Right ventricle myocardium inferior (tissue), 1 donor: ENCODE measurements around the gene RMI1. TPM values are rescaled to one million over a fixed set of nuclear protein-coding genes. Genes with fewer than 3 reads are reported as not detected.
"Not testable (repeated sequence)": the region's sequence is repeated elsewhere in the genome, so short reads cannot be mapped to it uniquely, and the experiment has no call there.

ENCODE experiments used
- ATAC-seq: fragments of 200-7000 bp; cut with Tn5 transposase; one replicate; pipeline ENCODE4 v1.9.1; 2020; ENCODE audit warnings: mild to moderate bottlenecking, moderate library complexity
- DNase-seq: peaks from one replicate; pipeline ENCODE4 v3.0.0; 2021; ENCODE audit errors: missing footprints
- intact Hi-C: fragments of 100-400 bp; cut with DNase I; formaldehyde crosslinking; loops from one replicate; pipeline ENCODE4 v1.11.0; 2022
- long read RNA-seq: library from polyadenylated mRNA; unstranded; transcript quantifications from one replicate; pipeline ENCODE4 v2.0.0, GENCODE V29; 2021
- total RNA-seq: library from RNA; stranded (reverse); fragmentation: NEBNext Ultra II Directional; extraction: Animal tissue kit (Norgen Biotek cat#: 25700); gene quantifications from one replicate; pipeline ENCODE4 v1.2.1, GENCODE V29; 2021
- donor health status: DM: no; HTN: yes; CAD: no; lungs with severe emphysema.

The RMI1 gene
- total RNA-seq: 7.3 TPM
- long read RNA-seq, partial matches to known transcripts: 0 of 3 reads
- long read RNA-seq, other reads (novel, unspliced or antisense): 0 of 3 reads

DNA sequence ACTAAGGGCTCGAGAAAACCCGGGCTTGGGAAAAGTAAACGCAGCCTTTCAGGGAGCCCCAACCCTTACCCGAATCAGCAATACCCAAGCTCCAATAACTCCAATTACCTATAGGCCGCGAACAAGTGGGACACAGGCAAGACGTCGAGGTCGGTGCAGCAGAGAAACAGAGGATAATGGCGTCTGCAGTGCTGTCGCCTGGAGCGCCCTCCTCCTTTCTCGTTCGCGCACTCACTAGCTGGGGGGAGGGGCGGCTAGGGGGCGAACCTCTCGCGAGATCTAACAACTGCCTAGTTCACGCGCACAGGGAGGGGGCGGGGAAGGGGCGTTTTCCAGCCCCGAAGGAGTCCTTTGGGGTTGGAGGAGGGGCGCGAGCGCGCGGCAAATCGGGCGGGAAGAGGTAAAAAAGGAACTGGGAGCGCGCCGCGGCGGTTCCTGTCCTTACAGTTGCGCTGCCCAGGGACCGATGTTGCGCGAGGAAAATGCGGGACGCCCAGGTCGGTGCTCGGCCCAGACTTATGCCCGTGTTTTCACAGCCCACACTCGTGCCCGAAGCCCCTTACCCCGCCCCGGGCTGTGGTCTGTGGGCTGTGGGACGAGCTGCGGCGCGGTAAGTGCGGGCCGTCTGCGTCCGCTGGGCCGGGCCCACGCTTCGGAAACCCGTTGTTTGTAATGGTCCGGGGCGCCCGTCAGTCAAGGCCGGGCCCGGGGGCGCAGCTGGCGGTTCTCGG is at the start of gene RMI1:
Gene RMI1 (plus strand): TSS at position 411 of the 731 bp plus-strand sequence. CDS start 20,182 bp downstream, outside the sequence.
- ATAC-seq (peak; percentile 95), DNase-seq (peak; percentile 99)
- intact Hi-C loops: loop anchor here (2.0 kb wide), 2 partner anchors 82 to 190 kb away; no protein-coding TSS in a partner anchor

DNA sequence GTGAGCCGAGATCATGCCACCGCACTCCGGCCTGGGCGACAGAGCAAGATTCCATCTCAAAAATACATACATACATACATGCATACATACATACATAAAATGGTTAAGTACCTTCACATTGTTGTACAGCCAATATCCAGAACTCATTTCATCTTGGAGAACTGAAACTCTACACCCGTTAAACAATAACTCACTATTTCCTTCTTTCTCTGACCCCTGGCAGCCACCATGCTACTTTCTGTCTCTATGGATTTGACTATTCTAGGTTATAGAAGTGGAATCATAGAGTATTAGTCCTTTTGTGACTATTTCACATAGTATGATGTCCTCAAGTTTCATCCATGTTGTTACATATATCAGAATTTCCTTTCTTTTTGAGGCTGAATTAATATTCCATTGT is 49.7 kb upstream of the RMI1 start:
- ATAC-seq (no peak), DNase-seq (no peak)
- intact Hi-C loops: no loop called here

GRCh38 chr9:83932011-83932410 is 48.6 kb upstream of the RMI1 start:
- no peak for ATAC-seq
- intact Hi-C loops: no loop called here
- no peak for DNase-seq

GRCh38 chr9:83932851-83933250 is 47.8 kb upstream of the RMI1 start:
- no peak for DNase-seq
- intact Hi-C loops: no loop called here
- no peak for ATAC-seq

GRCh38 chr9:83933790-83934189 is 46.8 kb upstream of the RMI1 start:
- intact Hi-C loops: no loop called here
- DNase-seq (no peak), ATAC-seq (no peak)

DNA sequence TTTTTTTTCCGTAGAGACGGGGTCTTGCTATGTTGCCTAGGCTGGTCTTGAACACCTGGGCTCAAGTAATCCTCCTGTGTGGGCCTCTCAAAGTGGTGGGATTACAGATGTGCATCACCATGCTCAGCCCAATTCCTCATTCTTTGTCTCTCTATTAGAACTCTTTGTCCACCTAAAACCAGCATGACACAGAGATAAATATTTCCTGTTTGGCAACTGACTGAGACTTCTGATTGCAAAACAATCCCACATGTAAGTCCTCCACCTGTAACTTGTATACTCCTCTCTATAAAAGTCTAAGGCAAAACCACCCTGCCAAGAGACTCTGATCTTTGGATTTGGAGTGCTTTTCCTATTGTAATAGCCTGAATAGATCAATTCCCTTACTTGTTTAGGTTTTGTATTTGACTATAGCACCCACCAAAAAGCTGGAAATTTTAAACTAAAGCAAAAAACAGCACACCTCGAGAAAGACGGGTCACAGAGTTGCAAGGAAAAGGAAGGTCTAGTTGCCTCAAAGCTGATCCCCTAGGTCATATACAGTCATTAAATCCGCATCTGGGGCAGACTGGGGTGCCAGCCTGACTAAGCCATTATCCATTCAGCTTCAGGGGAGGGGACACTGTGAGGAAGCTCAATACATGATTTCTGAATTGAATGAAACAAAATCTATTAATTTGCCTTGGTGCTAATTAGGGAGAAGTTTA is 45.9 kb upstream of the RMI1 start:
- intact Hi-C loops: loop anchor here (5.0 kb wide), 1 partner anchor 238 kb away; no protein-coding TSS in a partner anchor
- no peak for ATAC-seq

DNA sequence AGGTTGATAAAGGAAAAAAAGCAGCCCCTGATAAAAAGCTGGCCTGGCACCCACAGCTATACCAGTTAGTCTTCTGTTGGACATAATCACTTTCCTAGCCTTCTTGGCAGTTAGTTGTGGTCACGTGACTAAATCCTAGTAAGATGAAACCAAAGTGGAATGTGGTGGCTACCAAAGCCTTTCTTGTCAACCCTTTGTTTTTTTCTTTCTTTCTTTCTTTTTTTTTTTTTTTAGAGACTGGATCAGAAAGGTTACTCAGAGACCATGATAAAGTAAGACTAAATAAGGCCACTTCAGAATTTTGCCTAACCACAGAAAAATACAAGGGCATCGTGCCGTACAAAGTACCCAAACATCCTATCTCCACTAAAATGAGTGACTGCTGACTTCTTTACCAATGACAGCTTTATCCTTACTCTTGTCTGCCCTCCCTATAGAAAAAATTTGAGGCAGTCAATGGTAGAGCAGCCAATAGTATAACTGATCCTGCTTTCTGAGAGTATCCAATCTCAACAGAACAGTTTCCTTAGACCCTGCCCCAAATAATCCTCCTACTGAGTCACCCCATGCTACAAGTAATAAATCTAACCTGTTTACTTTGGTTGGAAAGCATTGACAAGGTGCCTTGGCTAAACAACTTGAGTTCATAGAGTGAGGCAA is 45.2 kb upstream of the RMI1 start:
- intact Hi-C loops: loop anchor here (5.0 kb wide), 1 partner anchor 237 kb away; no protein-coding TSS in a partner anchor
- DNase-seq (no peak), ATAC-seq (no peak)

More for the DNA sequence above, 45.9 kb upstream of the RMI1 start:
- DNase-seq: no peak

DNA sequence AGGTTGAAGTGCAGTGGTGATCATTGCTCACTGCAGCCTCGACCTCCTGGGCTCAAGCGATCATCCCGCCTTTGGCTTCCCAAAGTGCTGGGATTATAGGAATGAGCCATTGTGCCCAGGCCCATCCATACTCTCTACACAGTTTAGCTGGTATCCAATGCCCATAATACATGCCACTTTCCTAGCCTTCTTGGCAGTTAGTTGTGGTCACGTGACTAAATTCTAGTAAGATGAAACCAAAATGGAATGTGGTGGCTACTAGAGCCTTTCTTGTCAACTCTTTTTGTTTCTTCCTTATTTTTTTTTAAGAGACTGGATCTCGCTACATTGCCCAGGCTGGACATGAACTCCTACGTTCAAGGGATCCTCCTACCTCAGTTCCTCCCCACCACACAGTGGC is 44.1 kb upstream of the RMI1 start:
- no peak for ATAC-seq
- DNase-seq: no peak
- intact Hi-C loops: loop anchor here (2.0 to 5.0 kb wide), 2 partner anchors 236 to 378 kb away; no protein-coding TSS in a partner anchor

DNA sequence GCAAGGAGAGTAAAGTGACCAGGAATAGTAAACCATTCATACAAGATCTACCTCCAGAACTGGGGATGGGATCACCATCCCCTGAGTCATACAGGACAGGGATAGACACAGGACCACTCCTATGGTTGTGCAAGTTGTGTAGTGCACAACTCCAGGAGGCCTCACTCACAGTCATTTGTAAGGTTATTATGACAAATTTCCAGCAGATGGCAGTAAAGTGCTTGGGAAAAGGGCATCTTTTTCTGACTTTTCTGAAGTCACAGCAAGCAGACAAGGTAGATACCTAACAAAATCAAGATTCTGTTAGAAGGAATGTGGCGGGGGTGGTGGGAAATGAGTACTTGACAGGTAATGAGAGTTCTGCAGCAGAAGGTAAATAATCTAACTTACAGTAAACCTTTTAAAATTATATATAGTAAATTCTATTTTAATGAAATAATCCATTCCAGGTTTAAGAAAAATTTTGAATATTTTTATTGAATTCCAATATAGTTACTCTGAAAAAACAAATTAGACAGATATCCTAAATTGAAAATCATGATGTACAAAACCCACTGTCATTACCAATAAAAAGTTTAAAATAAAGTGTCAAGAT is 42.6 kb upstream of the RMI1 start:
- intact Hi-C loops: loop anchor here (1.0 to 5.0 kb wide), 3 partner anchors 234 to 377 kb away; no protein-coding TSS in a partner anchor
- no peak for DNase-seq
- ATAC-seq: no peak

DNA sequence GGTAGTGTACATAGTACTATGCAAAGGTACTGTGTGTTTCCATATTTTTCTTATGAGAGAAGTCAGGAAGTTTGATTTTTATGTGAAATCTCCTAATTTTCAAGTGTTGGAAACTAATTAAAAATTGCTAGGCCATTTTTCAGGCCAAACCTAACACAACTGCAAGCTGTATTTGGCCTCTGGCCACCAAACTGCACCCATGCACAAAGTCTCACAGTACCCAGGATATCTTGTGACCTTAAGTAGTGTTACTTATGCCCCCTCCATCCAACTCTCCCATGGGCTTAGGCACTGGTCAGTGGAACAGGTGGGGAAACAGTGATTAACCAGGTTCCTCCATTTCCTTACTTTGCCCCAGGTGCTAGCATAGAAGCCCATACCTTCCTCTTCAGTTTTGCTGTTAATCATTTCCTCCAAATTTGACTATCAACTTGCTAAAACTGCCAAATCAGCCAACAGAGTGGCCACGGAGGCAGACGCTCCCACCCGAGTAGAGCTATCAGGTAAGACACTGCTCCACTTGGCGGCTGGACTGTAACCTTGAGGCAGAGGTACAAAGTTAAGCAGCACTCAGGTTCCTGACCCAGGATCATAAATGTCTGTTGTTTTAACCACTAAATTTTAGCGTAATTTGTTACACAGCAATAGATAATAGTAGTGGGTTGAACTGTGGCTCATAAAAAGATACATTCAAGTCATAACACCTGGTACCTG is 39.9 kb upstream of the RMI1 start:
- intact Hi-C loops: no loop called here
- ATAC-seq (no peak), DNase-seq (no peak)

GRCh38 chr9:83948096-83948495 is 32.5 kb upstream of the RMI1 start:
- intact Hi-C loops, DNase-seq, ATAC-seq: not testable (repeated sequence)

GRCh38 chr9:83956086-83956435 is 24.5 kb upstream of the RMI1 start:
- ATAC-seq (peak; percentile 54), DNase-seq (peak; percentile 84)
- intact Hi-C loops: loop anchor here (2.0 kb wide), 1 partner anchor 23 kb away; no protein-coding TSS in a partner anchor

DNA sequence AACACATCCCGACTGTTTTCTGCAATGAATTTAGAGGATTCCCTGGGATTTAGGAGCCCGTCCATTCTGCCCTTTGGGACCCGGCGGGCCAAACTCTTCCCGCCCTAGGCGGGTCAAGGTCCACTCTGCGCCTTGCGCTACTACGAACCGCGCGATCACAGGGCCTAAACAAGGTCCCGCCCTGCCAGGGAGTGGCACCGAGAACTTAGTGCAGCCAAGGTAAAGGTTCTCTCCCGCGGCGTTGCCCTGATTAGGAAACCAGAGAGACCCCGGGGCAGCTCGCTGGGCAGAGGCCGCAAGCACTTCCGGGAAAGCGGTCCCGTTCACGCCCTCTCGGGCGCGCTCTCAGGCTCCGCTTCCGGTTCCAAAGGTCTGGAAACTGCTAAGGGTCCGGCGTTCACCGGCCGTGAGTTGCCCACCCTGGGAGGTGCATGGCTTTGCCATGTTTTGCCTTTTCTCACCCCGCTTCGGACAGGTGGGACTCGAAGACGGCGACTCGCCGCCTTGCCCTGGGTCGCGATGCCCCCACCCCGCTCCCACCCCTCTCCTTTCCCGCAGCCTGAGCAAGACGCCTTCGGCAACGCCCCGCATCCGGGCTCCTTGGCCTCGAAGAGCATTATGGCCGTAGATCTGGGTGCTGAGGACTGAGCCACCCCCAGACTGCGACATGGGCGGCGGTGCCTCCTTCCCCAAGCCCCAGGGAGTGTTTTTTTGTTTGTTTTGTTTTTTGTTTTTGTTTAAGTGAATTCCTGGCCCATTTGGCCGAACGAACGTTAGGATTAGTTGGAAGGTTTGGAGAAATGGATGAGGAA is 24.0 kb upstream of the RMI1 start:
- ATAC-seq (peak; percentile 93), DNase-seq (peak; percentile 89)
- intact Hi-C loops: loop anchor here (2.0 kb wide), 1 partner anchor 22 kb away; no protein-coding TSS in a partner anchor

- DNase-seq (no peak), ATAC-seq (no peak)
- intact Hi-C loops: loop anchor here (2.0 kb wide), 1 partner anchor 22 kb away; no protein-coding TSS in a partner anchor
These were observed 23.4 kb upstream of the RMI1 start for GRCh38 chr9:83957248-83957513.

GRCh38 chr9:83959061-83959460 is 21.5 kb upstream of the RMI1 start:
- no peak for DNase-seq
- no peak for ATAC-seq
- intact Hi-C loops: no loop called here

- no peak for ATAC-seq
- no peak for DNase-seq
- intact Hi-C loops: no loop called here
These were observed 19.6 kb upstream of the RMI1 start for GRCh38 chr9:83960991-83961390.

DNA sequence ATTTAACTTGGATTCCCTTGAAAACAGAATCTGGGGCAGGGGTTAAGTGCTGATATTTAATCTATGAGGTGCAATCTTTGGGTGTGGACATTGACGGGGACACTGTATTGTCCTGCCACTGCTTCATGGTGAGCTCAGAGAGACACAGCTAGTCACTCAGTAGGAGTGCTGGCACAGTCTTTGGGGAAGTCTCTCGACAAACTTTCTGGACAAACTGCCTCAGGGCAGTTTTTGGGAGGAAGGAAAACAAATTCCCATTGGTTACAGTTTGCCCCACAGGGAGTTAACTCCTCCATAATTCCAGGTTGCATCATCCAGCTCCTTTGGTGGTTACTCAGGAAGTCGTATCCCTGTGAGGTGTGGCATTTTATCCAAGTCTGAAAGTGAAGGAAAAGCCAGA is 18.4 kb upstream of the RMI1 start:
- DNase-seq: no peak
- ATAC-seq: no peak
- intact Hi-C loops: no loop called here

- ATAC-seq (peak; percentile 27), DNase-seq (no peak)
- intact Hi-C loops: no loop called here
These were observed 15.6 kb upstream of the RMI1 start for GRCh38 chr9:83964973-83965349.
